Measurements from ENCODE around the gene ADGRG3. TPM values are rescaled to one million over a fixed set of nuclear protein-coding genes. Genes with fewer than 3 reads are reported as not detected.
"Not testable (repeated sequence)": the region's sequence is repeated elsewhere in the genome, so short reads cannot be mapped to it uniquely, and the experiment has no call there.

Gene ADGRG3
- total RNA-seq, 4 donors from 2014 or later, result 2.0 to 9.6 (median 3.7) TPM

DNA sequence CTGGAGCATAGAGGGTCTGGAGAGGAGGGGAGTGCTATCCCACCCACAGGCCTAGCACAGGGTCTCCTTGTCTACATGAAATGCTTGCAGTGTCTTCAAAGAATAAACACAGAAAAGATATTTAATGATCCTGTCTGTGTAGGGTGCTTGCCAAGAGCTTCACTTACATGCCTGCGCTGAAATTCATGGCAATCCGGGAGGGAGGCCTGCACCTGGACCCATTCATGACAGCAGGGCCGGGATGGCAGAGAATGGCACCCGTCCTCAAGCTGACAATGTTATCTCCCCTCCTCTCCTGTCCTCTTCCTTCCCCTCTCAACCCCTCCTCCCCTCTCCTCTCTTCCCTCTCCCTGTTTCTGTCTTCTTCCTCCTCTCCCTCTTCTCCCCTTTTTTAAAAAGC is 2.1 kb downstream of the ADGRG3 start:
- Histone ChIP-seq H3K4me1 (peaks cover 0 to 3% (median 0%) of the 10 kb centered on the region in 4 donors), H3K27me3 (peaks cover 0 to 32% (median 0%) of the 10 kb centered on the region in 4 donors), H3K9me3 (no peaks in the 10 kb centered on the region), H3K27ac (replicated peaks in 1 of 4) (no peak overlapping the region), H3K4me3 (no peak overlapping the region), H3K36me3 (peaks cover 0 to under 1% (median 0%) of the 10 kb centered on the region in 4 donors)
- 45% methylated on average over 4 of the region's 4 CpGs for WGBS
- no peak for DNase-seq (ENCODE audit: extremely low spot score)
- no peak for TF ChIP-seq POLR2A (IDR thresholded peaks at IDR 0.05; ENCODE audit: low read depth)
- intact Hi-C loops (cut with DNase I), result no loop called here

DNA sequence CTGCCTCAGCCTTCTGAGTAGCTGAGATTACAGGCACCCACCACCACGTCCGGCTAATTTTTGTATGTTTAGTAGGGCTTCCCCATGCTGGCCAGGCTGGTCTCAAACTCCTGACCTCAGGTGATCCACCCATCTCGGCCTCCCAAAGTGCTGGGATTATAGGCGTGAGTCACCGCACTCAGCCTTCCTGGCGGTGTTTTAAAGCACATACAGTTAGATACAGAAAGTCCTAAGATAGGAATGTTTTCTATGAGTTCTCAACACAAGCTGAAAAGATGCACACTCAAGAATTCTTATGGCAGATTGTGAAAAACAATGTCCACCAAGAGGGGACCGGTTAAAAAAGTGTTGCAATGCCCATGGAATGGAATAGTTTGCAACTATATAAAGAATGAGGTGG is 3.3 kb downstream of the ADGRG3 start:
- DNase-seq (ENCODE audit: extremely low spot score); H3K27ac ChIP-seq (replicated peaks in 1 of 4); H3K9me3 ChIP-seq; intact Hi-C loops (cut with DNase I); H3K4me1 ChIP-seq; H3K4me3 ChIP-seq; H3K36me3 ChIP-seq: not testable (repeated sequence)
- H3K27me3 ChIP-seq, result peaks cover 0 to 37% (median 0%) of the 10 kb centered on the region in 4 donors
- WGBS, result 91% methylated on average over 7 of the region's 7 CpGs

DNA sequence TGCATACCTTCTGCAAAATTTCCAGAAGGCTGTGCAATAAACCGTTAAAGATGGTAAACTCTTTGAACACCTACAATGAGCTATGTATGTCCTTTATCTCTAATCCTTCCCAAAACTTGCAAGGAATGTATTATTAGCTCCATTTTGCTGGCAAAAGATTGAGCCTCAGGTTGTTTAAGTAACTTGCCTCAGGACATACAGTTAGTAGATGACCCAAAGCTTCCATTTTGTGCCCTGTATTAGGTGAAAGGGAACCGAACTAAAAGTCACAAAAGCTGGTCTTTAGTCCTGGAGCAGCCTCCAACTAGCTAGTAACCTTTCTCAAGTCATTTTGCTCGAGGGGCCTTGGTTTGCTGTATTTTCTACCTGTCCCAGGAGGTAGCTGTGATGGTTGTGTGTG is 4.3 kb downstream of the ADGRG3 start:
- H3K9me3 ChIP-seq, result no peaks in the 10 kb centered on the region
- intact Hi-C loops (cut with DNase I), result no loop called here
- no peak overlapping the region for H3K27ac ChIP-seq (replicated peaks in 1 of 4)
- WGBS, result 64% methylated on average over 3 of the region's 3 CpGs
- peaks cover 0 to 9% (median 0%) of the 10 kb centered on the region in 4 donors for H3K4me1 ChIP-seq
- no peaks in the 10 kb centered on the region for H3K36me3 ChIP-seq
- H3K4me3 ChIP-seq, result no peak overlapping the region
- TF ChIP-seq, protein P1, sequence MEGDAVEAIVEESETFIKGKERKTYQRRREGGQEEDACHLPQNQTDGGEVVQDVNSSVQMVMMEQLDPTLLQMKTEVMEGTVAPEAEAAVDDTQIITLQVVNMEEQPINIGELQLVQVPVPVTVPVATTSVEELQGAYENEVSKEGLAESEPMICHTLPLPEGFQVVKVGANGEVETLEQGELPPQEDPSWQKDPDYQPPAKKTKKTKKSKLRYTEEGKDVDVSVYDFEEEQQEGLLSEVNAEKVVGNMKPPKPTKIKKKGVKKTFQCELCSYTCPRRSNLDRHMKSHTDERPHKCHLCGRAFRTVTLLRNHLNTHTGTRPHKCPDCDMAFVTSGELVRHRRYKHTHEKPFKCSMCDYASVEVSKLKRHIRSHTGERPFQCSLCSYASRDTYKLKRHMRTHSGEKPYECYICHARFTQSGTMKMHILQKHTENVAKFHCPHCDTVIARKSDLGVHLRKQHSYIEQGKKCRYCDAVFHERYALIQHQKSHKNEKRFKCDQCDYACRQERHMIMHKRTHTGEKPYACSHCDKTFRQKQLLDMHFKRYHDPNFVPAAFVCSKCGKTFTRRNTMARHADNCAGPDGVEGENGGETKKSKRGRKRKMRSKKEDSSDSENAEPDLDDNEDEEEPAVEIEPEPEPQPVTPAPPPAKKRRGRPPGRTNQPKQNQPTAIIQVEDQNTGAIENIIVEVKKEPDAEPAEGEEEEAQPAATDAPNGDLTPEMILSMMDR (IDR thresholded peaks at IDR 0.05), result no peak
- TF ChIP-seq EP300 (IDR thresholded peaks at IDR 0.05) (no peak), POLR2AphosphoS5 (IDR thresholded peaks at IDR 0.05) (no peak), POLR2A (IDR thresholded peaks at IDR 0.05; ENCODE audit: low read depth) (no peak)
- DNase-seq (ENCODE audit: extremely low spot score), result no peak
- H3K27me3 ChIP-seq, result peaks cover 0 to 33% (median 0%) of the 10 kb centered on the region in 4 donors

DNA sequence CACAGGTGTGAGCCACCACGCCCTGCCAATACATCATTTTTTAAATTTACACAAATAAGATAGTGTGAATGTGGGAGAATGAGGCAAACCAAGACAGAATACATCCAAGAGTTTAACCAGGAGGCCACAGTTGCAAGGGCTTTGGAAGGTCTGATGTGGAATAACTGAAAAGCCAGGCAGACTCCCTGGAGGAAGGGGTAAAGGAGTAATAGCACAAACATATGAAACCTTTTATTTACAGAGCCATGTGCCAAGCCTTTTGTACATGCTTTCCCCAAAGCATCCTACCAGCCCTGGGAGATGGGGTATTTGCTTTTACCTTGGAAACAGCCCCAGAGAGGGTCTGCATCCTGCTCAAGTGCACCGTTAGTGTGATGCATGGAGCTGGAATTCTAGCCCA is 4.7 kb downstream of the ADGRG3 start:
- TF ChIP-seq EP300 (IDR thresholded peaks at IDR 0.05), result no peak
- H3K4me1 ChIP-seq, result peaks cover 0 to 7% (median 0%) of the 10 kb centered on the region in 4 donors
- 95% methylated on average over 2 of the region's 2 CpGs for WGBS
- peaks cover 0 to 29% (median 0%) of the 10 kb centered on the region in 4 donors for H3K27me3 ChIP-seq
- no peaks in the 10 kb centered on the region for H3K9me3 ChIP-seq
- no peak overlapping the region for H3K27ac ChIP-seq (replicated peaks in 1 of 4)
- no peak overlapping the region for H3K4me3 ChIP-seq
- intact Hi-C loops (cut with DNase I), result no loop called here
- no peaks in the 10 kb centered on the region for H3K36me3 ChIP-seq
- no peak for DNase-seq (ENCODE audit: extremely low spot score)

DNA sequence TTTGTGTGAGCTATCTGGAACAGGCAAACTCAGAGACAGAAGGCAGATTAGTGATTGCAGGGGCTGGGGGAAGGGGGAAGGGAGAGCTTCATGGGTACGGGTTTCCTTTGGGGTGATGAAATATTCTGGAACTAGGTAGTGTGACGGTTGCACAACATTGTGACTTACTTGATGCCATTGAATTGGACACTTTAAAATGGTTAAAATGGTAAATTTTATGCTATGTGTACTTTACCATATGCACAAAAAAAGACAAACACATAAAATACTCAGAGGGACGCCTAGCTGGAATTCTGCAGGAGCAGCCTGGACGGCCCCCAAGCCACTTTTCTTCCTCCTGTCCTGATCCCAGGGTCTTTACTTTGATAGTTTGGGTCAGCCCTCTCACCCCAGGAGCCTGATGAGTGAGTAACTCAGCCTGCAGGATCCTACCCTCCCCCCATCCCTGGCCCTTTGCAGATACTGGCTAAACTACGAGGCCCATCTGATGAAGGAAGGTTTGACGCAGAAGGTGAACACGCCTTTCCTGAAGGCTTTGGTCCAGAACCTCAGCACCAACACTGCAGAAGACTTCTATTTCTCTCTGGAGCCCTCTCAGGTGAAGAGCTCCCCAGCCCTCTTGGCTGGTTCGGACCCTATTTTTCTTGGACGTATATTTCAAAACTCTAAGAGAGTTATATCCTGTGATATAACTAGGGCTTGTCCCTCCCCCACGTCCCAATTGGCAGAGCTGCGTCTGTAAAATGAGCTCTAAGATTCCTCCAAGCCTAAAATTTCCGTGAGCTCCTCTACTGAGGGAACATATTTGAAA is 7.8 kb downstream of the ADGRG3 start:
- WGBS, result 45% methylated on average over 12 of the region's 12 CpGs

DNA sequence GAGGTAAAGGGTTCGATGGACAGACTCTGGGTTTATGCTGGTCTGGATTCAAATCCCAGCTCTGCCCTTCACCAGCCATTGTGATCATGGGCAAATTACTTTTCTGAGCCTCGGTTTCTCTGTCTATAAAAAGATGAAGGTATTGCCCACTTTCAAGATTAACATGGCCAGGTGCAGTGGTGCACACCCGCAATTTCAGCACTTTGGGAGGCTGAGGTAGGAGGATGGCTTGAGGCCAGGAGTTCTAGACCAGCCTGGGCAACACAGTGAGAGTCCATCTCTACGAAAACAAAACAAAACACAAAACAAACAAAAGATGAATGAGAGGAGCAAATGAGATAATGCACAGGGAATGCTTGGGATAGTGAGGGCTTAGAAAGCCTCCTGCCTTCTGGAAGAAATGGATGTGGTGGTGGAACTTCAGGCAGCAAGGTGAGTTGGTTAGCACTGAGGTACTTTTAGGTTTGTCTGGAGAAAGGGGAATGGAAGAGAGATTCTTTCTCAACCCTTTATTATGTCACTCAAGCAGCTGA is 8.5 kb downstream of the ADGRG3 start:
- Histone ChIP-seq H3K9me3 (no peaks in the 10 kb centered on the region), H3K4me3 (no peak overlapping the region), H3K36me3 (no peaks in the 10 kb centered on the region), H3K27me3 (peaks cover 0 to 29% (median 0%) of the 10 kb centered on the region in 4 donors), H3K4me1 (peaks cover 0 to 7% (median 0%) of the 10 kb centered on the region in 4 donors), H3K27ac (replicated peaks in 1 of 4) (no peak overlapping the region)
- 79% methylated on average over 4 of the region's 4 CpGs for WGBS
- intact Hi-C loops (cut with DNase I), result no loop called here
- no peak for DNase-seq (ENCODE audit: extremely low spot score)
- TF ChIP-seq EP300 (IDR thresholded peaks at IDR 0.05) (no peak), POLR2AphosphoS5 (IDR thresholded peaks at IDR 0.05) (no peak), POLR2A (IDR thresholded peaks at IDR 0.05; ENCODE audit: low read depth) (no peak)
- TF ChIP-seq, protein P1 (IDR thresholded peaks at IDR 0.05), result no peak

More for the DNA sequence above, 7.8 kb downstream of the ADGRG3 start:
- Histone ChIP-seq H3K36me3 (no peaks in the 10 kb centered on the region), H3K4me3 (no peak overlapping the region), H3K9me3 (no peaks in the 10 kb centered on the region), H3K27me3 (peaks cover 0 to 29% (median 0%) of the 10 kb centered on the region in 4 donors), H3K4me1 (peaks cover 0 to 7% (median 0%) of the 10 kb centered on the region in 4 donors), H3K27ac (replicated peaks in 1 of 4) (no peak overlapping the region)
- intact Hi-C loops (cut with DNase I), result no loop called here
- no peak for DNase-seq (ENCODE audit: extremely low spot score)
- TF ChIP-seq POLR2A (IDR thresholded peaks at IDR 0.05; ENCODE audit: low read depth) (no peak), POLR2AphosphoS5 (IDR thresholded peaks at IDR 0.05) (no peak), EP300 (IDR thresholded peaks at IDR 0.05) (no peak)
- TF ChIP-seq, protein P1 (IDR thresholded peaks at IDR 0.05), result no peak
